MV-4-11 (cell line): ENCODE results near the gene TACR1.
A peak's percentile ranks its signal among the peaks of the same experiment; 100 is the strongest.

Experiments
- DNase-seq: peaks from one replicate; lab custom pipeline; 2025; lab: John Stamatoyannopoulos, UW

Gene TACR1

DNA sequence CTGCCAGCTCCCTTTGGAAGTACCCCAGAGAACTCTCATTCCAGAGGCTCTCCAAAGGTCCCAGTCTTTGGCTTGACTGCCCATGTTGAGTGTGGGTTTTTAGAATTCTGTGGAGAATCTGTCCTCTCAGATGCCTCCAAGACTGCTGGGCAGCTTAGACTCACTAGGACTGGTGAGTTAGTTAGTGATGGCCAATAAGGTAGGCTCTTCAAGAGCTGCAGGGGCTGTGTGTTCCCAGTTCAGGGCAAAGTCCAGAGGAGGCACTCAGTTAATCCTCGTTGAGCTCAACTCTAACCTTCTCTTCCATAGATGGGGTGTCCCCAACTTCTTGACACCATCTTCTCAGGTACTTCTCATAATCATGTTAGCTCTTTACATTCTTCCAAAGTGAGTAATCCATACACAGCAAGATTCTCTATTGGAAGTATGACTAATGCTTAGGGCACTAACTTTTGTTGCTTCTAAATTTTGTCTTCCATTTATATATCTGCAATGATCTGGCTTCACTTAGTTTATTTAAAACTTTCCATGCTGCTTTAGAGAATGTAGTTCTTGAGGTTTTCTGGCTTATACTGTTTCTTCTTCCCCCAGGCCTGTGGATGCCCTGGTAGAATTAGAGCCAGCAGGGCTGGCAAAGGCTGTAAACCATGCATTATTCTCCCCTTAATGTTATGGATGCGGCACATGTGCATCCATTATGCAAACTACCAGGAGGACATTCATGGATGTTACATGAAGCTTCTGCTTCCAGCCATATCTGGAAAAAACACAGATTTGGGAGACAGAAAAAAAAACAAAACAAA lies 151.9 kb downstream of the TACR1 start:
- no peak for DNase-seq

DNA sequence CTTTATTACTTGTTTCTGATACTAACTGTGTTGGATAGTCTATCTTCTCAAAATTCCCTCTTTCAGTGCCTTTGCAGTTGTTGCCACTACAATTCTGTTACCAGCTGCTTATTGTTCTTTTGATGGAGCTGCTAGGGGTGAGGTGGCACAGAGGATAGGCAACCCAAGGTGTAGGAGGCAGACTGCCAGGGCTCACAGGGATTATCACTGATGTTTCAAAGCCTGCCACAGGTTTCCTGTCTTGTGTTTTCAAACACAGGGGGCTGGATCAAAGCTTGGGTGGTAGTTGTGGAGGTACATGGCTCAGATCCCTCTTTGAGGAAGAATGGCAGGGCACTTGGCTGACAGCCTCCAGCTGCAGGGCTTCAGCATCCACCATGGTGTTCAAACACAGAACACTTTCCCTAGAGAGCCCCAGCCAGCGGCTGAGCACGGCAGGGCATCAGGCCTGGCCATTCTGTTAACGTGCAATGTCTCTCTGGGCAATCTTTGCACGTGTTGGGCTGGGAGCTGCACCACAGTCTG lies 153.7 kb downstream of the TACR1 start:
- DNase-seq: no peak

DNA sequence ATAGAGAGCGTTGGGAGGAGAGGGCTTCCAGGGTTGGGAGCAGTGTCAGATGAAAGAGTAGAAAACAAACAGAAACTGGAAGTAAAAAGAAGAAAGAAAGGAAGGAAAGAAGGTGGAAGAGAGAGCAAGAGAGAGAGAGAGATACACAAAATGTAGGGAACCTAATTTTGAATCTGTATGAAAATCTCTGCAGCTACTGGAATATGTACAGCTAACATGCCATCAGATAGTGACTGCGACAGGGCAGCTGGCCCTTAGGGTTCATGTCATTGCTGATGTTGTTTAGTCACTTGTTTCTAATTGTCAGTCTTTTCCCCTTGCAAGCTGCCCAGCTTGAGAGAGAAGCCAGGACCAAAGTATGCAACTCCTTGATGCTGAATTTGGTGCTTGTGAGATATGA lies 155.0 kb downstream of the TACR1 start:
- DNase-seq: no peak

DNA sequence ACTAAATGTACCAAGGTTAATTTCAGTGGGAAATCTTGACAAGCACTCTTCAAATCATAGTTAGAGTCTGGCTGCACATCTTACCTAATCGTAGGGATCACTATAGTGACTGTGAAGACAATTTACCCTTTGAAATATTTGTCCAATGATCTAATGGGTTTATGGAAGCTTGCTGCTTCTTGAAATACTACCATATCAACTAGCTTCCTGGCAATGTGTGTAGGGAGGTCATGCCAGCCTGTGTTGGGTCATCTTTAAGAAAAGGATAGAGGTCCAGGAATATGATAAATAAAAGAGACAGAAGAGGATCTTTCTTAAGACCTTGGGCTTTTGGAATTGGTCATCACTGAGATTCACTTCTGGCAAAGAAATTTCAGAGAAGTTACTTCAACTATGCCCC lies 156.5 kb downstream of the TACR1 start:
- no peak for DNase-seq

DNA sequence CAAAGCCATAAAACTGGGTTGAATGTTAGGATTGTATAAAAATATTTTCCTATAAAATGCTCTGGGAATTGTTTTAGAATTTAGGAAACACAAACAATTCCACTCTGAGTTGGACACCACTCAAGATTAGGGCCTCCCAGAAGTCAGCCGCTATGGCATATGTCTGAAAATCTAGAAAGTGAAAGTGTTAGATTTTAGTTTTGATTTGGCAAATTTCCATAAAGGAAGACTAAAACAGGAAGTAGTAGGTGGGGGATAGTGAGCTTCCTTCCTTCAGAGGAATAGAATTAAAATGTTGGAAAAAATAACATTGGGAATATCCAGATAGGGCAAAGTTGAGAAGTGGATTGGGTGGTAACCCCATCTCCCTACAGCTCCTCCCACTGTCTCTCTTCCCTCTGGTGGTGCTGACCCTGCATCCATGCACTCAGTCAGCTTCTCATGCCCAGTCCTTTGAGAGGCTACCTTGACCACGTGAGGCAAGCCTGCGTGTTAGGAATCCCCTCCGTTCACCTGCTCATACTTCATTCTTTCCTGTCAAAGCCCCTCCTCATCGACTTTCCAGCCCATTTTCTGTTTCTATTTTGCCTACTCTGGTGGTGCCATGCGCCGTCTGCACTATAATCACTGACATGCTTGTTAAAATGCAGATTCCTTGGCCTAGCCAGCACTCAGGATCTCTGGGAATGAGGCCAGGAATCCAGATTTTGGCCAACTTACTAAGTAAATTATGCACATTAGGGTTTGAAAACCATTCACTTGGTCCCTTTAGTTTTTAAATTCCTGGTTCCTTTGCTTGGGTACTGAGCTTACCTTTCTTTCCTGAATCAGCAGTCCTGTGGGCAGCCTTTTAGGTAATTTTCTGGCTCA lies 157.4 kb downstream of the TACR1 start:
- peak; percentile 10 for DNase-seq

DNA sequence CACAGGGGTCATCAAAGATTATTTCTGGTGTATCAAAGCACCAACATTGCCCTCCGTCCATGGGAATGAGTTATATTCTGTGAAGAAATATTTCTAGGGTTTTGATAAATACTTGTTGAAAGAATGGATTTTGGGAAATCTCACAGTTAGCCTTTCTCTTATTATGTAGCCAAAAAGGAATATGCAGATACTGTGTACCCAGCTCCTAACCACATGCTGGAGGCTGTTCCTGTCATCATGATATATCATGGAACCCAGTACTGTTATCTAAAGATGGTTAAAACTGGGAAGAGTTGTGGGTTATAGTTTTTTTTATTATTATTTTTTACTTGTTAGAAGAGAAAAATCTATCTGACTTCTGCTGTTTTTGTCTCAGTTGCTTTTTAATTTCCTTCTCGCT lies 158.1 kb downstream of the TACR1 start:
- DNase-seq: no peak

DNA sequence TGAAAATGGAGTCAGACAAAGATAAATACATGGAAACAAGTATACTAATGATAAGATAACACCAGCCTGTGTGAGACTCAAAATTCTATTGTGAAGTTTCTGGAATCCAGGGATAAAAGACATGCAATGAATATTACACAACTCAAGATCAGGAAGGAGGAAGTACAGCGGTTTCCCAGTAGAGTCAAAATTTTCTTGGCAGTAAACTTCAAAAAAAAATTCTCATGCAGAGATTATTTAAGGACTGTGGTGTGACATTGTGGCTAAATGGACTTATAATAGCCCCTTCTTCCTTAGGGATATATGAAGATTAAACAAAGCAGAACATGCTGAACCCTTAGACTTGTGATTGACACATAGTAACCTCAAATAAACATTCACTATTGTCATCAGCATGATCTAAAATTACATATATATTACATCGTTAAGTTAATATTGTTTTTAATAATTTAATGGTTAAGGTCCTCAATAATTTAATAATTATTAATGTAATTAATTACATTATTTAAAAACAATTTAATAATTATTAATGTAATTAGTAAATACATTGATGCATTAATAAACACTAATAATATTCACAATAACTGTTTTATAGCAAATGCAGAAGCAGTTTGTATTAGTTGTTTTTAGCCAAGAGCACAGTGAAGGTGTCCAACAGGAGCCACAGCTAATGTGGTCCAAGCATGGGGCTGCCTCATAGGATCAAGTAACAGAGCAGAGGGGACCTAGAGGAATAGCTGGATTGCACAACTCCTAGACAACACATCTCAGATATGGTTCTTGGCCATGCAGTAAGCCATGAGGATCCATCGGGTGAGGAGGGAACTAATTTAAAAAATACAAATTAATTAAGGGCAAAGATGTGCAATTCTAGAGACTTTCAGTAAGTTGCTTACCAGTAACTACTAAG lies 163.6 kb downstream of the TACR1 start:
- peak; percentile 75 for DNase-seq

DNA sequence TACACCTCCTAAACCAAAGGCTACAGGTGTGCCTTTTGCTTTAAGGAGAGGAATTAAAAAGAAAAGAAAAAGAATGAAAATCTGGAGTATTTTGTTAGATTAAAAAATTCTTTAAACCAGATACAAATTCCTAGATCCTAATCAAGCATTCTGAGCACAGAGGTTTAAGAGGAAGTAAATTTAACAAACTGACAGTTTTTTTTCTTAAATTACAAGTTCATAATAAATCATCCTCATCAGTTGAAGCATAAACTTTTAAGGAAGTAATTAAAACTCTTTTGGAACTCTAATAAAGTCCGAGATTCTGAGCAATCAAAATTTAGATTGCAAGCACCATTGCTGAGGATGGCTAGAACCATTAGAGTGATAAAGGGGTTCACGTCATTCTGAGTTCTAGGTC lies 165.8 kb downstream of the TACR1 start:
- peak; percentile 48 for DNase-seq

DNA sequence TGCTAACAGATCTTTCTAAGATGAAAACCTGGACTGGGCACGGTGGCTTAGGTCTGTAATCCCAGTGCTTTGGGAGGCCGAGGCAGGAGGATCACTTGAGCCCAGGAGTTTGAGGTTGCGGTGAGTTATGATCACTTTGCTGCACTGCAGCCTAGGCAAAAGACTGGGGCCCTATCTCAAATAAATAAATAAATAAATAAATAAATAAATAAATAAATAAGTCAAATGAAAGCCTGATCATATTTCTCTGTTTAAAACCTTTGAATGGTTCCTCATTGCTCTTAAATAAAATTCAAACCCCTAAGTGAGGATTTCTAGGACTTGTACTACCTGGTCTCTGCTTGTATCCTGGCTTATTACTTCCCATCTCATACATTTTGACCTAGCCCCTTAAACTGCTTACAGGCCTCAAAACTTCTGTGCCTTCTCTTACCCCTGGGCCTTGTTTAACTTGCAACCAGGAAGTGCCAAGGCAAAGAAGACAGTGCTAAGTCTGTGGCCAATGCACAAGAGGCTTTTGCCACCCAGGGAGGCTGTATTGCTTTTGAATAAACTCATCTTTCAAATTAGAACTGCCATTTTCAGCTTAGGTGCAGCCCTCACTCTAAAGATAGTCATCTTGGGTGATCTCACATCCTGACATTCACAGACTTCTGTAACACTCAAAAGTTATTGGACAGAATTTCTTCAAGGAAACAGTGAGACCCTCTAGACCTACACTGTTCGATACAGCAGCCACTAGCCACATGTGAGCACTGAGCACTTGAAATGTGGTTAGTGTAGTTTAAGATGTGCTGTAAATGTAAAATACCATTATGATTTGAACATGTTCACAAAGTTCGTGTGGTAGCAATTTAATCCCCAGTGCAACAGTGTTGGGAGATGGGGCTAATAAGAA lies 167.2 kb downstream of the TACR1 start:
- no peak for DNase-seq

DNA sequence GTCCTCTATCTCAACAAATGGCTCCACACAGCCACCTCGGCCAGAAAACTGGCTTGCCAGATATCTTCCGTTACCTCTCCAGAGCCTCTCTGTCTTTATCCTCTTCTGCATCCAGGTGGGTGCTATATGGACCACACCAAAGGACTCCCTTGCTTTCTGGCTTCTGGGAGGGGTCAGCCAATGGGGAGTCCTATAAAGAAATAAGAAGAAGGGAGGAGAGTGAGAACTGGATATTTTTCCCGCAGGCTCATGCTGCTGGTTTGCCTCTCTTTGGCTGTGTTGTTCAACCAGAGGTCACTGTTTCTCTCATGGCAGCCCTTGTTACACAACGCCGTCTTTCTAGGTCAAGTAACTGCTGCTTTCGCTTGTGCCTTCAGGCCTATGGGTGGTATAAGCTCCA lies 168.1 kb downstream of the TACR1 start:
- DNase-seq: no peak

DNA sequence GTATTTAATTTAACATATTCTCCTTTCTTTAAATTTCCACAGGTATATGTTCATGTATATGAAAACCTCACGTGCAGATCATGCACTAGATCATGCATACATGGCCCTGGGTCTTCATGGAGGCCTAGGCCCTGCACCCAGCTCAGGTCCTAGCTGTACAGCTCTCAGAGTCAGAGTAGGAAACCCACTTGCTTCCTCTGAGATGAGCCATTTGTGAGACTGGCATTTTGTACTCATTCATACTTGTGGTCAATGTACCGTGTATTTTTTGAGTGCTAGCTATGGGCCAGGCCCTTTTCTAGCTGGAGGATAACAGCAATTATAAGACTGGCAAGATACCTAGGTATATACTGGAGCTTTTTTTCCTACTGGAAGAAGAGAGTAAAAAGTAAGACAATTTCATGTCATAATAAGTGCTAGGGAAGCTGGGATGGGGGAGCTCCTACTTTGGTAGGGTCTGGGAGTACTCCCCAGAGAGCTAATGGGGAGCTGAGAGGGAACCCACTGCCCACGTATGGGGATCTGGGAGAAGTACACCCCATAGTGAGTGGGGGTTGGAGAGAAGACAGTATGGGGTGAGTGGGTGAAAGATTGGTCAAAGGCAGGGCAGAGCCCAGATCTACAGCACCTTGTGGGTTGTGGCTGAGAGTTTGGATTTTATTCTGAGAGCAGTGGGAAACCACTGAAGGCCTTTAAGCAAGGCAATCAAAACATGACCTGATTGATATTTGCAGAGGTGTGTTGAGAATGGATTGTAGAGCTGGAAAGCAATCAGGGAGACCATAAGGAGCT lies 168.9 kb downstream of the TACR1 start:
- DNase-seq: no peak

DNA sequence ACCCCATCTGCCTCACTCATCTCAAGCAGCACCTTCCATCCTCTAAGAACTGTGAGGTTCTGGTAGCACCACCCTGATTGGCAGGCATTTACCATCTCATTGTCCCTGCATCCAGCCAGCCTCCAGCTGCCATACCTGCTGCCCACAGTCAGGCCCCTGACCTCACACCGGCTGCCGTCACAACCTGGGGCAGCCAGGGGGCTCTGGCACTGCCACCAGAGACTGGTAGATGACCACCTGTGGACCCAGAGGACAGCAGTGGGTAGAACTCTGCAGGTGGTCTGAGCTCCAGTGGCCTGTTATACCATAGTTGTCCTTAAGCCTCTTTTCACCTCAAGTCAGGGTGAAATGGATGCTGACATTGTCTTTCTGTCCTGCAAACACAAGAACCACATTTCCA lies 171.4 kb downstream of the TACR1 start:
- no peak for DNase-seq

DNA sequence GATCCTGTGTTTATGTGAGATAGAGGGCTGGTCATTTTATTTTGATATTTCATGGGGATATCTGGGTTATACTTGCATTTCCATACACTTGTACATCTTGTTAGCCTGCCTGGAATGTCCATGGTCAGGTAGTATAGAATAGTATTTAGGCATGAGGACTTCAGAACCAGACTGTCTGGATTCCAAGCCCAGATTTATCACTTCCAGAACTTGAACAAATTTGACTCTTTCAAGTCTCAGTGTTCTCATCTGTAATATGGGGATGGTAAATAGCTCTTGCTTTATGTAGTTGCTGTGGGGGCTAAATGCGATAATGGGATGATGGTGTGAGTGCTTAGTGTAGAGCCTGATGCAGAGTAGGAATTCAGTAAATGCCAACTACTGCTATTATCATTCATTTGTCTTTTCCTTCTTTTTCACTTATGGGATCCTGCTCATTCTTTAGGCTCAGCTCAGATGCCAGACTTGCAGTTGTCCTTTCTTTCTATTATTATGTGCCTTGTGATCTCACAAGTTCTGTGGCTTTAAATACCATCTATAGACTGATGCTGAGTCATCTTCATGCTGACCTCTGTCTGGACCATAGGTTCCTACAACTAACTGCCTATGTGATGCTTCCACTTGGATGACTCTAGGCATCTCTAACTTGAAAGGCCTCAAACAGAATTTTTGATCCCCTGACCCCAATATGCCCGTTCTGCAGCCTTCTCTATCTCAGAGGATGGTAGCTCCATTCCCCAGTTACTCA lies 173.5 kb downstream of the TACR1 start:
- DNase-seq: peak; percentile 4

DNA sequence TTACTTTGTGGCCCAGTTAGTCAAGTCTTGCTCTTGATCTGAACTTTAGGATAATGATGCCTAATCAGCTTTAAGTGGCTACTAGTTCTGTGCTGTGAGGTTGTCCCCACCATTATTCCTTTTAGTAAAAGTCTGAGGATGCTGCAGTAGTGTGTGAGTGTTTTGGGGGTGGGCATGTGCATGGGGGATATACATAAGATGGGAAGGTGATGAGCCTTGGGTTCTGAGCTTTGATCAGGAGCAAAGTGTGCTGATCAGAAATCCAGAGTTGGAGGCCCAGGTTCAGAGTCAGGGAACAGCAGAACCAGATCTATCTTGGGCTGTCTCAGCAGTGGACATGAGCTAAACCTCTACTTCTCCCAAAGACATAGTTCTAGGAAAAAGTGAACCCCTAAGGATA lies 174.1 kb downstream of the TACR1 start:
- no peak for DNase-seq

DNA sequence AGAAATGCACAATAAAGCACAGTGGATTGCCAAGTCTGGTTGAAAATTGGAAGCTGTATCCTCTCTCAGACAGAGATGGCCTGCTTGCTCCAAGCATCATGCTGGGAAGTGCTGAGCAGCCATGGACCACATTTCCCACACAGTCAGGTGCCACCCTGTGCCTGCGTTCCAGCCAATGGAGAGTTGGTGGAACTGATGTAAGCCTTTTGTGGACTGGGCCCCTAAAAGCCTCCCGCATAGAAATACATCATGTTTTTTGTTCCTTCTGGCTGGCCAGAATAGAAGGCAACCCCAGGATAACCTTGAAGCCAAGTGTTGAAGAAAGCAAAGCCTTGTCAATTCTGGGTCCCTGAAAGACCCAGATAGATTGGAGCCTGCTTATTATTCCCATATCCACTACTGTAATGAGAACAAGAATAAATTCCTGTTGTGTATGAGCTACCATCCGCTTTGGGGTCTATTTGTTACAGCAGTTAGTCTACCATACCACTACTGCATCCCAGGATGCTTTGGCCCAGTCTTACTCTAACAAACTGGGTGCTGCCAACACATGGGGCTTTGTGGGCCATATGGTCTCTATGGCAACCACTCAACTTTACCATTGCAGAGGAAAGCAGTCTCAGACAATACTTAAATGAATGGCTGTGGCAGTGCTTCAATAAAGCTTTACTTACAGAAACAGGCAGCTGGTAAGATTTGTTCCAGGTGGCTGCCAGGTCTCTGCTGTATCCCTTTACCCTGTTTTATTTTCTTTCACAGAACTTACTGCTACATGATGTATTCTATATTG lies 175.5 kb downstream of the TACR1 start:
- DNase-seq: no peak

DNA sequence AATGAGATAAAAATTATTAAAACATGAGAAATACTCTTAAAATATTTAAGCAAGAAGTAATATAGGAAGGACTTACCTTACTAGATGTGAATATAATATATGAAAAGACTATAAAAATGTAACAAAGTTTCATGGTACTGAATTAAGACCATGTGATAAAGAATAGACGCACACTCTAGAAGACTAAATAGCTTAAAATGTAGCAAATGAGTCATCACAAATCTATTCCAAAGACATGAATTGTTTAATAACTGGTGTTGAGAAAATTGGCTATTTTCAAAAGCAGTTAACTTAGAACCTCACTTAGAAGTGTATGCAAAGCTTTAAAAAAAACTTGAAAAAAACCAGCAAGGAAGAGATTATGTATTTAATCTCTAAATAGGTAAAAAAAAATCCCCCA lies 176.8 kb downstream of the TACR1 start:
- DNase-seq: no peak

DNA sequence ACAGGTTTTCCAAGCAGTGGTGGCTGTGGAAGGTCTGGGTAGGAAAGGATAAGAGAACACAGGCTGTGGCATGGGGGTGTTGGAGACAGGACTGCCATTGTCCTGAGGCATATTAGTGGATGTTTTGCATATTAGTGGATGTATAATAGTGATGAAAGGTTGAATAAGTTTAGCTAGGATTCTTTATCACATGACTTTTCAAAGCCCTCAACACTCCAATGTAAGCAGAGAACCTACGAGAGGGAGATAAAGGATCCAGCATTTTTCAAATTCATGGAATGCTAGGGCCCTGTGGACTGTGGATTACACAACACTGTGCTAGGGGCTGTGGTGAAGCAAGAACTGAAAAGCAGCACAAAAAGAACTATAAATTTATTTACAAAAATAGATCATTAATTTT lies 177.6 kb downstream of the TACR1 start:
- no peak for DNase-seq

DNA sequence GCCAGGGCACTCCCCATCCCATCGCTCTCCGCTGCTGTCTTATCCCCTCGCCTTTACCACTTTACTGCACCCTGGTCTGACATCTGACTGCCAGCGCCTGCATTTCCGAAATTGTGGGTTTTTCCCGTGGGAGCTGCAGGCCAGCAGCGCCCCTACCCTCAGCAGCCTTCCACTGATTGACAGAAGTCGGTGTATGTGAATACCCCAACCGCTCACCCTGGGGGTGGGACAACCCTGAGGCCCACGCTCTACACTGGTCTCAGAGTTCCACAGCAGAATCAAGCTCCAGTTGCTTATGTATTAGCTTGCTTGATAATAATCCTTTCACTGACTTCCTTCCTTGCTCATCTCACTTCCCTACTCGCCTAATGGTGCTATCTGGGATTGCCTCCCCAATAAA lies 178.8 kb downstream of the TACR1 start:
- DNase-seq: no peak

DNA sequence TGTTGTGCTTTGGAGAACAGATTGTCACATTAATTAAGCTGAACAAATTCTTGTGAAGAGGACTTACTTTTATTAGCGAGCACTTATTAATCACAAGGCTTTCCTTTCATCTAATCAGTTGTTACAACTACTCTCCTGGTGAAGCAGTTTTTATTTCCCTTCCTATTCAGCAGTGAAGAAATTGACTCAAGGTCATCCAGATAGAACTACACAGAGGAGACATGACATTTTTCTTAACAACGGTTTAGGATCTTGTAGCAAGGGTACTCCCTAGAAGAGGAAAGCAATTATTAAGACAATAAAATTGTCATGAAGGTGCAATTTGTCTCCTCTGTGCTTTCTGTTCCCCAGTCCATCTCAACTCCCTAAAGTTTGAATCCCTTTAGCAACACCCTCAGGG lies 179.5 kb downstream of the TACR1 start:
- no peak for DNase-seq
